GM18519 (cell line): Measurements from ENCODE around the gene AMH.

Source experiments
- ATAC-seq: cut with Tn5 transposase; IDR thresholded peaks from one replicate; pipeline ENCODE4 v1.9.1; 2021; ENCODE audit warnings: mild to moderate bottlenecking, moderate library complexity; ENCODE audit not compliant: unreplicated experiment, low FRiP score

AMH gene

DNA sequence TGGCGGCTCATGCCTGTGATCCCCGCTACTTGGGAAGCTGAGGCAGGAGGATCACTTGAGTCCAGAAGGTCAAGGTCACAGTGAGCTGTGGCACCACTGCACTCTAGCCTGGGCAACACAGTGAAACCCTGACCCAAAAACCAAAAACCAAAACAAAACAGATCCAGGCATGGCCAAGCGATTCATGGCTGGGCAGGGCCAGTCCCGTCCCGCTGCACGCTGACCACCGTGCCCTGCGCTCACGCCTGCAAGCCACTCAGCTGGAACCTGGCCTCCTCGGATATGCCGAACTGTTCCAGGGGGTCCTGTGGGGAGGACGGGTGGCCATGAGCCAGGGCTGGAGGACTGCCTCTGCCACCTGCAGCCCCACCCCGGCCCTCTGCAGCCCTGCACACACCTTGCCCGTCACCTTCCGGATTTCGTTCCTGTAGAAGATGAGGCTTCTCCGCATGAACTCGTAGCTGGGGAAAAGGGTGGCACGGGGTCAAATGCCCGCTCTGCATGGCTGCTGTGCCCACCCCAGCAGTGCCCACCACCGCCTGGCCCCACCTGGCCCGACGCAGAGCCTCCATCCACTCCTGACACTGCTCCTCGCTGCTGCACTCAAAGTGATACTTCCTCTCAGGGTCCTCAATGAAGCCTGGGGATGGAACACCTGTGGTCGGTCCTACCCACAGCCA, 15.4 kb upstream of the AMH start:
- ATAC-seq: no peak

GRCh38 chr19:2234996-2235380, 14.1 kb upstream of the AMH start:
- no peak for ATAC-seq

- ATAC-seq: no peak
Measured at GRCh38 chr19:2235381-2236063, 13.6 kb upstream of the AMH start.

- ATAC-seq: no peak
Measured at GRCh38 chr19:2236064-2236313, 13.1 kb upstream of the AMH start.

- peak; percentile 52 for ATAC-seq
Measured at GRCh38 chr19:2236314-2237050, 12.6 kb upstream of the AMH start, which contains the start of the genes PLEKHJ1 and SF3A2. Gene PLEKHJ1, minus strand, starts transcription at chr19:2236329. Its CDS starts 81 bp downstream, at chr19:2236248. Gene SF3A2, plus strand, starts transcription at chr19:2236824. Its CDS starts 6,595 bp downstream, at chr19:2243419.

GRCh38 chr19:2237051-2237868, 11.9 kb upstream of the AMH start:
- no peak for ATAC-seq

GRCh38 chr19:2237869-2238153, 11.3 kb upstream of the AMH start:
- no peak for ATAC-seq

GRCh38 chr19:2239173-2239572, 9.9 kb upstream of the AMH start:
- ATAC-seq: no peak

- ATAC-seq: no peak
Measured at GRCh38 chr19:2239771-2240770, 9.1 kb upstream of the AMH start.

GRCh38 chr19:2240881-2241760, 8.0 kb upstream of the AMH start:
- ATAC-seq: no peak

- ATAC-seq: no peak
Measured at GRCh38 chr19:2242092-2242537, 7.0 kb upstream of the AMH start.

- no peak for ATAC-seq
Measured at GRCh38 chr19:2242816-2243215, 6.3 kb upstream of the AMH start.

GRCh38 chr19:2243274-2244124, 5.6 kb upstream of the AMH start:
- ATAC-seq: no peak

DNA sequence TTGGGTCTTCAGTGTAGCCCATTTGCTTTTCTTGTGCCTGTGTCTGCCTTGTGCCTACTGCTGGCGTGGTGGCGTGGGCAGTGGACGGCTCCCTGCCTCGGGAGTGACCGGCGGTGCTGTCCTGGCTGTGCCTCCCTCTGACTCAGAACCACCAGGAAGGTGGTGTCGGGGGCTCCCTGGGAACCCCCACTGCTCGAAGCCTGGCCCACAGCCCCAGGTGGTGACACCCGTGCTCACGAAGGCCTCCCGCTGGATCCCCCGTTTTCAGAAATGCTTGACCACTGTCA, 5.1 kb upstream of the AMH start:
- ATAC-seq: no peak

- ATAC-seq: no peak
Measured at GRCh38 chr19:2244486-2244885, 4.6 kb upstream of the AMH start.

- ATAC-seq: no peak
Measured at GRCh38 chr19:2245273-2245672, 3.9 kb upstream of the AMH start.

- no peak for ATAC-seq
Measured at GRCh38 chr19:2246014-2246620, 3.0 kb upstream of the AMH start.
